ENCODE results near the gene HSF2BP. TPM values are rescaled to one million over a fixed set of nuclear protein-coding genes. Genes with fewer than 3 reads are reported as not detected.

Gene HSF2BP
- total and polyA plus RNA-seq, 2 of the 8 experiments (the other 6 are each of a cell fraction or from before 2014, with no cell fraction given) = 0.51 to 0.93 TPM

DNA sequence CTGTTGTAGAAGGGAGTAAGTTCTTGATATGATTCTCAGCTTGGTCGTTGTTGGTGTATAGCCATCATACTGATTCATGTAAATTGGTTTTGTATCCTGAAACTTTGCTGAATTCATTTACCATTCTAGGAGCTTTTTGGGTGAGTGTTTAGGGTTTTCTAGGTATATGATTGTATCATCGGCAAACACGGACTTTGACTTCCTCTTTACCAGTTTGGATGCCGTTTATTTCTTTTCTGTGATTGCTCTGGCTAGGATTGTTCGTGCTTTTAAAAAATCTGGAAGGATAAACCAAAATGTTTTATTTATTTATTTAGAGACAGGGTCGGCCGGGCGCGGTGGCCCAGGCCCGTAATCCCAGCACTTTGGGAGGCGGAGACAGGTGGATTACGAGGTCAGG is 20.7 kb upstream of the HSF2BP start (continued):
- TF ChIP-seq, protein P1, sequence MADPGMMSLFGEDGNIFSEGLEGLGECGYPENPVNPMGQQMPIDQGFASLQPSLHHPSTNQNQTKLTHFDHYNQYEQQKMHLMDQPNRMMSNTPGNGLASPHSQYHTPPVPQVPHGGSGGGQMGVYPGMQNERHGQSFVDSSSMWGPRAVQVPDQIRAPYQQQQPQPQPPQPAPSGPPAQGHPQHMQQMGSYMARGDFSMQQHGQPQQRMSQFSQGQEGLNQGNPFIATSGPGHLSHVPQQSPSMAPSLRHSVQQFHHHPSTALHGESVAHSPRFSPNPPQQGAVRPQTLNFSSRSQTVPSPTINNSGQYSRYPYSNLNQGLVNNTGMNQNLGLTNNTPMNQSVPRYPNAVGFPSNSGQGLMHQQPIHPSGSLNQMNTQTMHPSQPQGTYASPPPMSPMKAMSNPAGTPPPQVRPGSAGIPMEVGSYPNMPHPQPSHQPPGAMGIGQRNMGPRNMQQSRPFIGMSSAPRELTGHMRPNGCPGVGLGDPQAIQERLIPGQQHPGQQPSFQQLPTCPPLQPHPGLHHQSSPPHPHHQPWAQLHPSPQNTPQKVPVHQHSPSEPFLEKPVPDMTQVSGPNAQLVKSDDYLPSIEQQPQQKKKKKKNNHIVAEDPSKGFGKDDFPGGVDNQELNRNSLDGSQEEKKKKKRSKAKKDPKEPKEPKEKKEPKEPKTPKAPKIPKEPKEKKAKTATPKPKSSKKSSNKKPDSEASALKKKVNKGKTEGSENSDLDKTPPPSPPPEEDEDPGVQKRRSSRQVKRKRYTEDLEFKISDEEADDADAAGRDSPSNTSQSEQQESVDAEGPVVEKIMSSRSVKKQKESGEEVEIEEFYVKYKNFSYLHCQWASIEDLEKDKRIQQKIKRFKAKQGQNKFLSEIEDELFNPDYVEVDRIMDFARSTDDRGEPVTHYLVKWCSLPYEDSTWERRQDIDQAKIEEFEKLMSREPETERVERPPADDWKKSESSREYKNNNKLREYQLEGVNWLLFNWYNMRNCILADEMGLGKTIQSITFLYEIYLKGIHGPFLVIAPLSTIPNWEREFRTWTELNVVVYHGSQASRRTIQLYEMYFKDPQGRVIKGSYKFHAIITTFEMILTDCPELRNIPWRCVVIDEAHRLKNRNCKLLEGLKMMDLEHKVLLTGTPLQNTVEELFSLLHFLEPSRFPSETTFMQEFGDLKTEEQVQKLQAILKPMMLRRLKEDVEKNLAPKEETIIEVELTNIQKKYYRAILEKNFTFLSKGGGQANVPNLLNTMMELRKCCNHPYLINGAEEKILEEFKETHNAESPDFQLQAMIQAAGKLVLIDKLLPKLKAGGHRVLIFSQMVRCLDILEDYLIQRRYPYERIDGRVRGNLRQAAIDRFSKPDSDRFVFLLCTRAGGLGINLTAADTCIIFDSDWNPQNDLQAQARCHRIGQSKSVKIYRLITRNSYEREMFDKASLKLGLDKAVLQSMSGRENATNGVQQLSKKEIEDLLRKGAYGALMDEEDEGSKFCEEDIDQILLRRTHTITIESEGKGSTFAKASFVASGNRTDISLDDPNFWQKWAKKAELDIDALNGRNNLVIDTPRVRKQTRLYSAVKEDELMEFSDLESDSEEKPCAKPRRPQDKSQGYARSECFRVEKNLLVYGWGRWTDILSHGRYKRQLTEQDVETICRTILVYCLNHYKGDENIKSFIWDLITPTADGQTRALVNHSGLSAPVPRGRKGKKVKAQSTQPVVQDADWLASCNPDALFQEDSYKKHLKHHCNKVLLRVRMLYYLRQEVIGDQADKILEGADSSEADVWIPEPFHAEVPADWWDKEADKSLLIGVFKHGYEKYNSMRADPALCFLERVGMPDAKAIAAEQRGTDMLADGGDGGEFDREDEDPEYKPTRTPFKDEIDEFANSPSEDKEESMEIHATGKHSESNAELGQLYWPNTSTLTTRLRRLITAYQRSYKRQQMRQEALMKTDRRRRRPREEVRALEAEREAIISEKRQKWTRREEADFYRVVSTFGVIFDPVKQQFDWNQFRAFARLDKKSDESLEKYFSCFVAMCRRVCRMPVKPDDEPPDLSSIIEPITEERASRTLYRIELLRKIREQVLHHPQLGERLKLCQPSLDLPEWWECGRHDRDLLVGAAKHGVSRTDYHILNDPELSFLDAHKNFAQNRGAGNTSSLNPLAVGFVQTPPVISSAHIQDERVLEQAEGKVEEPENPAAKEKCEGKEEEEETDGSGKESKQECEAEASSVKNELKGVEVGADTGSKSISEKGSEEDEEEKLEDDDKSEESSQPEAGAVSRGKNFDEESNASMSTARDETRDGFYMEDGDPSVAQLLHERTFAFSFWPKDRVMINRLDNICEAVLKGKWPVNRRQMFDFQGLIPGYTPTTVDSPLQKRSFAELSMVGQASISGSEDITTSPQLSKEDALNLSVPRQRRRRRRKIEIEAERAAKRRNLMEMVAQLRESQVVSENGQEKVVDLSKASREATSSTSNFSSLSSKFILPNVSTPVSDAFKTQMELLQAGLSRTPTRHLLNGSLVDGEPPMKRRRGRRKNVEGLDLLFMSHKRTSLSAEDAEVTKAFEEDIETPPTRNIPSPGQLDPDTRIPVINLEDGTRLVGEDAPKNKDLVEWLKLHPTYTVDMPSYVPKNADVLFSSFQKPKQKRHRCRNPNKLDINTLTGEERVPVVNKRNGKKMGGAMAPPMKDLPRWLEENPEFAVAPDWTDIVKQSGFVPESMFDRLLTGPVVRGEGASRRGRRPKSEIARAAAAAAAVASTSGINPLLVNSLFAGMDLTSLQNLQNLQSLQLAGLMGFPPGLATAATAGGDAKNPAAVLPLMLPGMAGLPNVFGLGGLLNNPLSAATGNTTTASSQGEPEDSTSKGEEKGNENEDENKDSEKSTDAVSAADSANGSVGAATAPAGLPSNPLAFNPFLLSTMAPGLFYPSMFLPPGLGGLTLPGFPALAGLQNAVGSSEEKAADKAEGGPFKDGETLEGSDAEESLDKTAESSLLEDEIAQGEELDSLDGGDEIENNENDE (IDR thresholded peaks at IDR 0.05; ENCODE audit: insufficient replicate concordance, low read length) = no peak
- TF ChIP-seq NRF1 (IDR thresholded peaks at IDR 0.05; ENCODE audit: low read depth, low read length) = no peak
- TF ChIP-seq TEAD4 (IDR thresholded peaks at IDR 0.05; ENCODE audit: low read depth, low read length) = no peak
- no peak for TF ChIP-seq KDM1A (IDR thresholded peaks at IDR 0.05; ENCODE audit: borderline replicate concordance, low read length)
- no peak for TF ChIP-seq JUN (IDR thresholded peaks at IDR 0.05; ENCODE audit: low read depth, low read length)
- no peak for TF ChIP-seq CBX5 (IDR thresholded peaks at IDR 0.05; ENCODE audit: low read depth, low read length)
- TF ChIP-seq RXRA (IDR thresholded peaks at IDR 0.05; ENCODE audit: insufficient read depth, low read depth, low read length) = no peak
- TF ChIP-seq ASH2L (IDR thresholded peaks at IDR 0.05; ENCODE audit: low read length) = no peak
- TF ChIP-seq POLR2A (IDR thresholded peaks at IDR 0.05; ENCODE audit: control extremely low read depth in 1 of 2, low read depth in 2 of 2, low read length in 2 of 2) = no peak
- no peak for TF ChIP-seq NANOG (IDR thresholded peaks at IDR 0.05; ENCODE audit: insufficient read depth, low read depth, low read length, poor library complexity, severe bottlenecking)
